ENCODE measurements around the gene NANP. TPM values are rescaled to one million over a fixed set of nuclear protein-coding genes. Genes with fewer than 3 reads are reported as not detected.

NANP gene
- total and polyA plus RNA-seq, 9 of the 15 experiments (the other 6 are each of a cell fraction or from before 2014, with no cell fraction given): 5.4 to 8.4 (median 6.9) TPM

DNA sequence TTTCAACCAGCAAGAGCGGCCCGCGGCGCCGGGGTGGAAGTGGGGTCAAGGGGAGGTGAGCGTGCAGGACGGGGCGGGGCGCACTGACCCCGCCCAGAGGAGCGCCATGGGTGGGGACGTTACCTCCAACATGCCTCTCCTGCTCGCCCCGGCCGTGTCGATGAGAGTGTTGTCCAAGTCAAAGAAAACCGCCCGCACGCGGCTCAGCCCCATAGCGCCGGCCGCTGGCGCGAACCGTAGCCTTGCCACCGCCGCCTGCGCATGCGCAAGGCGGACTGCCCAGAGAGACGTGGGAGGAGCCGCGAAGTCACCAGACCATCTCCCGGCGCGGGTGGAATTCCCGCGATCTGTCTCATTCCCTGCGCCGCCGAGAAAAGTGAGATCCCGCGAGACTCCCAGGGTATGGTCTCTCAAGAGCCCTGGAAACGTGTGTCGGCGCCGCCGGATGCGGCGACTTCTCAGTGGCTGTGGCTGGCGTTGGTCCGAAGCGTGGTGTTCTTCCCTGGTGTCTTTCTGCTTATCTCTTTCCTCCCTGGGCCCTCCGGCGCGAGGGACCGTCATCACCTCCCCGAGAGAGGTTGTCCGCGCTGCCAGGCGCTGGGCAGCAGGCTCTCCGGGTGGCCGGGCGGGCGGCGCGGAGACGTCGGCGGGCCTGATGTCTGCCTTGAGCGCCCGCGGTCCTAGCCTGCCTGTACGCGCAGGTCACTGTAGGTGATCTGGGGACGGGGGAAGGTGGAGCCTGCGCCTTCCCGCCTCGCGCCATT lies at the start of gene NANP (continued):
- TF ChIP-seq ZNF347 (CRISPR knock-in tag; IDR thresholded peaks at IDR 0.05; ENCODE audit: low read depth) (no peak), SMARCC2 (IDR thresholded peaks at IDR 0.05; ENCODE audit: low read depth) (no peak), ZNF133 (CRISPR knock-in tag; IDR thresholded peaks at IDR 0.05) (no peak), GATAD2A (IDR thresholded peaks at IDR 0.05) (peak; percentile 37; the same call in 1 of the 2 replicates), ZNF41 (CRISPR knock-in tag; conservative IDR thresholded peaks at IDR 0.05) (no peak), ETV6 (IDR thresholded peaks at IDR 0.05; ENCODE audit: borderline replicate concordance in 1 of 2, low read depth in 2 of 2, low read length in 1 of 2) (no peak), ETV6 (CRISPR knock-in tag; IDR thresholded peaks at IDR 0.05; ENCODE audit: borderline replicate concordance) (no peak), SAP30 (IDR thresholded peaks at IDR 0.05; ENCODE audit: borderline replicate concordance, insufficient read depth, low read depth, low read length, poor library complexity, severe bottlenecking) (no peak), ZNF174 (CRISPR knock-in tag; IDR thresholded peaks at IDR 0.05) (no peak), IRF2 (CRISPR knock-in tag; IDR thresholded peaks at IDR 0.05) (no peak), NFE2 (IDR thresholded peaks at IDR 0.05; ENCODE audit: low read depth) (0 out of 2 replicates have a peak, but pooled peaks have one; percentile 7), ZNF384 (IDR thresholded peaks at IDR 0.05; ENCODE audit: low read depth, low read length) (no peak), FOXK2 (conservative IDR thresholded peaks at IDR 0.05 in 1 of 2, IDR thresholded peaks at IDR 0.05 in 1 of 2; ENCODE audit: low read depth in 2 of 2) (peak in 1 of 2 experiments; percentile 36; a peak in 1 of 4 replicates), ZNF644 (tag; IDR thresholded peaks at IDR 0.05; ENCODE audit: low read depth) (no peak), NR1H2 (CRISPR knock-in tag; IDR thresholded peaks at IDR 0.05) (no peak; the same call in 1 of the 2 replicates), FOXM1 (IDR thresholded peaks at IDR 0.05; ENCODE audit: low read depth) (no peak), FOXM1 (CRISPR knock-in tag; IDR thresholded peaks at IDR 0.05; ENCODE audit: low read depth) (no peak), JUND (IDR thresholded peaks at IDR 0.05; ENCODE audit: borderline replicate concordance, low read depth, low read length) (no peak), JUND (tag; IDR thresholded peaks at IDR 0.05; ENCODE audit: borderline replicate concordance, low read depth, low read length) (no peak), HDGF (IDR thresholded peaks at IDR 0.05) (no peak), NUFIP1 (IDR thresholded peaks at IDR 0.05; ENCODE audit: partially characterized antibody) (no peak), NCOA1 (IDR thresholded peaks at IDR 0.05; ENCODE audit: low read depth) (no peak), RAD51 (IDR thresholded peaks at IDR 0.05; ENCODE audit: borderline replicate concordance, low read depth) (no peak; the same call in 1 of the 2 replicates)
- TF ChIP-seq, protein P1, sequence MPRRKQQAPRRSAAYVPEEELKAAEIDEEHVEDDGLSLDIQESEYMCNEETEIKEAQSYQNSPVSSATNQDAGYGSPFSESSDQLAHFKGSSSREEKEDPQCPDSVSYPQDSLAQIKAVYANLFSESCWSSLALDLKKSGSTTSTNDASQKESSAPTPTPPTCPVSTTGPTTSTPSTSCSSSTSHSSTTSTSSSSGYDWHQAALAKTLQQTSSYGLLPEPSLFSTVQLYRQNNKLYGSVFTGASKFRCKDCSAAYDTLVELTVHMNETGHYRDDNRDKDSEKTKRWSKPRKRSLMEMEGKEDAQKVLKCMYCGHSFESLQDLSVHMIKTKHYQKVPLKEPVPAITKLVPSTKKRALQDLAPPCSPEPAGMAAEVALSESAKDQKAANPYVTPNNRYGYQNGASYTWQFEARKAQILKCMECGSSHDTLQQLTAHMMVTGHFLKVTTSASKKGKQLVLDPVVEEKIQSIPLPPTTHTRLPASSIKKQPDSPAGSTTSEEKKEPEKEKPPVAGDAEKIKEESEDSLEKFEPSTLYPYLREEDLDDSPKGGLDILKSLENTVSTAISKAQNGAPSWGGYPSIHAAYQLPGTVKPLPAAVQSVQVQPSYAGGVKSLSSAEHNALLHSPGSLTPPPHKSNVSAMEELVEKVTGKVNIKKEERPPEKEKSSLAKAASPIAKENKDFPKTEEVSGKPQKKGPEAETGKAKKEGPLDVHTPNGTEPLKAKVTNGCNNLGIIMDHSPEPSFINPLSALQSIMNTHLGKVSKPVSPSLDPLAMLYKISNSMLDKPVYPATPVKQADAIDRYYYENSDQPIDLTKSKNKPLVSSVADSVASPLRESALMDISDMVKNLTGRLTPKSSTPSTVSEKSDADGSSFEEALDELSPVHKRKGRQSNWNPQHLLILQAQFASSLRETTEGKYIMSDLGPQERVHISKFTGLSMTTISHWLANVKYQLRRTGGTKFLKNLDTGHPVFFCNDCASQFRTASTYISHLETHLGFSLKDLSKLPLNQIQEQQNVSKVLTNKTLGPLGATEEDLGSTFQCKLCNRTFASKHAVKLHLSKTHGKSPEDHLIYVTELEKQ (CRISPR knock-in tag; IDR thresholded peaks at IDR 0.05): no peak
- TF ChIP-seq, protein P2, sequence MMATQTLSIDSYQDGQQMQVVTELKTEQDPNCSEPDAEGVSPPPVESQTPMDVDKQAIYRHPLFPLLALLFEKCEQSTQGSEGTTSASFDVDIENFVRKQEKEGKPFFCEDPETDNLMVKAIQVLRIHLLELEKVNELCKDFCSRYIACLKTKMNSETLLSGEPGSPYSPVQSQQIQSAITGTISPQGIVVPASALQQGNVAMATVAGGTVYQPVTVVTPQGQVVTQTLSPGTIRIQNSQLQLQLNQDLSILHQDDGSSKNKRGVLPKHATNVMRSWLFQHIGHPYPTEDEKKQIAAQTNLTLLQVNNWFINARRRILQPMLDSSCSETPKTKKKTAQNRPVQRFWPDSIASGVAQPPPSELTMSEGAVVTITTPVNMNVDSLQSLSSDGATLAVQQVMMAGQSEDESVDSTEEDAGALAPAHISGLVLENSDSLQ (IDR thresholded peaks at IDR 0.05): no peak
- TF ChIP-seq, protein P3, sequence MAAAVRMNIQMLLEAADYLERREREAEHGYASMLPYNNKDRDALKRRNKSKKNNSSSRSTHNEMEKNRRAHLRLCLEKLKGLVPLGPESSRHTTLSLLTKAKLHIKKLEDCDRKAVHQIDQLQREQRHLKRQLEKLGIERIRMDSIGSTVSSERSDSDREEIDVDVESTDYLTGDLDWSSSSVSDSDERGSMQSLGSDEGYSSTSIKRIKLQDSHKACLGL (CRISPR knock-in tag; IDR thresholded peaks at IDR 0.05; ENCODE audit: borderline replicate concordance, poor library complexity, severe bottlenecking): no peak
